RWPE1 (cell line): ENCODE results near the gene MPPED2.

ENCODE experiments used
- CTCF ChIA-PET: fragments of 350-600 bp; sonication (Branson Sonifier 250); formaldehyde crosslinking; extraction: SDS; loops from one replicate; lab custom pipeline; 2021; lab: Yijun Ruan, JAX
- POLR2A ChIA-PET: fragments of 400-600 bp; formaldehyde crosslinking; extraction: SDS; loops from one replicate; lab custom pipeline; 2020; ENCODE audit warnings: antibody characterized with exemption; ENCODE audit not compliant: low non-redundant PET; lab: Yijun Ruan, JAX
- DNase-seq: peaks from one replicate; pipeline ENCODE4 v3.0.0; 2012; ENCODE audit warnings: low spot score
- H3K27ac ChIP-seq: fragments of 450-650 bp; 2 replicates; pipeline ENCODE4 v1.5.1; 2017
- TF ChIP-seq, protein P1 (sequence below): fragments of 450-650 bp; conservative IDR thresholded peaks from 2 replicates; pipeline ENCODE4 v1.5.1; 2017; ENCODE audit warnings: low read depth, mild to moderate bottlenecking

Gene MPPED2

DNA sequence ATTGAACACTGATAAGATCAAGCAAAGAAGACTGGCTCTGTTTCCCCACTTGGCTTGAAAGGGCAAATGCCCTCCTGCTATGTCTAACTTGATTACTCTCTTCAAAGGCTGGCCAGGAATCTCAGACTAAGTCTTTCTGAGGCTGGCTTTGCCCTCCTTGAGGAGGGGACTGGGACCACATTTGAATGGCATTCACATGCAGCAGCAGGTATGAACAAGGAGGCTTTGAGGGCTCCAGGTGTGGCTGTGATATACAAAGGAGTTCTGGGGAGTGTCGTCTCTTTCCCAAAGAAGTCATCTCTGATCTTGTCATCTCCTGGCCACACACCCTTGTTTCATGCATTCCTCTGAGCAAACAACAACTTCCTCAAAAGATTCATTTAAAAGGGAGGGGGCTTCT, 132.4 kb downstream of the MPPED2 start:
- ChIA-PET CTCF (no interaction called here), POLR2A (no interaction called here)
- TF ChIP-seq, protein P1, sequence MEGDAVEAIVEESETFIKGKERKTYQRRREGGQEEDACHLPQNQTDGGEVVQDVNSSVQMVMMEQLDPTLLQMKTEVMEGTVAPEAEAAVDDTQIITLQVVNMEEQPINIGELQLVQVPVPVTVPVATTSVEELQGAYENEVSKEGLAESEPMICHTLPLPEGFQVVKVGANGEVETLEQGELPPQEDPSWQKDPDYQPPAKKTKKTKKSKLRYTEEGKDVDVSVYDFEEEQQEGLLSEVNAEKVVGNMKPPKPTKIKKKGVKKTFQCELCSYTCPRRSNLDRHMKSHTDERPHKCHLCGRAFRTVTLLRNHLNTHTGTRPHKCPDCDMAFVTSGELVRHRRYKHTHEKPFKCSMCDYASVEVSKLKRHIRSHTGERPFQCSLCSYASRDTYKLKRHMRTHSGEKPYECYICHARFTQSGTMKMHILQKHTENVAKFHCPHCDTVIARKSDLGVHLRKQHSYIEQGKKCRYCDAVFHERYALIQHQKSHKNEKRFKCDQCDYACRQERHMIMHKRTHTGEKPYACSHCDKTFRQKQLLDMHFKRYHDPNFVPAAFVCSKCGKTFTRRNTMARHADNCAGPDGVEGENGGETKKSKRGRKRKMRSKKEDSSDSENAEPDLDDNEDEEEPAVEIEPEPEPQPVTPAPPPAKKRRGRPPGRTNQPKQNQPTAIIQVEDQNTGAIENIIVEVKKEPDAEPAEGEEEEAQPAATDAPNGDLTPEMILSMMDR, result no peak
- no peak for DNase-seq
- no peak overlapping the region for H3K27ac ChIP-seq

DNA sequence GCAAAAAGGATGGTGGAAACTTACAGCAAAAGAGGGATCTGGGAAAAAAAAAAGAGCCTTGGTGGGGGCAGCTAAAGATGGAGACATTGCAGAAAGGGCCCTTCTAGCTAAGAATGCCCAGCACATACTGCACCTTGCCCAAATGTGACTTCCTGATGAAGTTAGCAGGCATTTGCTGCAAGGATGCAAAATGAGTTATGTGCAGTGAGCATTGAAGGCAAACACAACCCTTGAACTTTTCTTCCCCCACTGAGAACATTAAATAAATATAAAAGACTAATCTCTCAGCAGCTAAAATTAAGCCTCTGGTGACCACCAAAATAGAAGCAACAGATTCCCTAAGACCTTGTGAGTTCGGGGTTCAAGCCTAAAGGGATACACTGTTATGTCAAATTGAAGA, 133.3 kb downstream of the MPPED2 start:
- POLR2A ChIA-PET, result no interaction called here
- no peak for DNase-seq
- no peak overlapping the region for H3K27ac ChIP-seq
- CTCF ChIA-PET, result interaction anchor here (0.6 kb wide), 1 partner anchor 1028 kb away, joined by 4 read pairs; no protein-coding TSS in a partner anchor
- TF ChIP-seq, protein P1, result no peak

DNA sequence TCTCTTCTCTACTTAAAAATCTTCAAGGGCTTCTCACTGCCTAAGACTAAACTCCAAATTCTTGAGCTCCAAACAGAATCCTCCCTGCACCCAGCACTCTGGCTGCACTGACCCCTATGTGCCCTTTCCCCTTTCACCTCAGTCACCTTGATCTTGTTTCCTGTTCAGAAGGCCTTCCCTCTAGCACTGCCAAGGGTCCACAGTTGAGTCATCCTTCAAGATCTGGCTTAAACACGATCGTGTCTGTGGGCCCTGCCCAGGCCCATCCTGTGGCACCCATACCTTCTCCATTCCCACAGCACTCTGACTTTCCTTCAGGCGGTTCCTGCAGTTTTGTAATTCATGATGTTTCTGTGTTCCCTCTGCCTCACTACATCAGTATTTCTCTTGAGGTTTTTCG, 134.0 kb downstream of the MPPED2 start:
- TF ChIP-seq, protein P1, result no peak
- H3K27ac ChIP-seq, result no peak overlapping the region
- no peak for DNase-seq
- ChIA-PET POLR2A (no interaction called here), CTCF (no interaction called here)

DNA sequence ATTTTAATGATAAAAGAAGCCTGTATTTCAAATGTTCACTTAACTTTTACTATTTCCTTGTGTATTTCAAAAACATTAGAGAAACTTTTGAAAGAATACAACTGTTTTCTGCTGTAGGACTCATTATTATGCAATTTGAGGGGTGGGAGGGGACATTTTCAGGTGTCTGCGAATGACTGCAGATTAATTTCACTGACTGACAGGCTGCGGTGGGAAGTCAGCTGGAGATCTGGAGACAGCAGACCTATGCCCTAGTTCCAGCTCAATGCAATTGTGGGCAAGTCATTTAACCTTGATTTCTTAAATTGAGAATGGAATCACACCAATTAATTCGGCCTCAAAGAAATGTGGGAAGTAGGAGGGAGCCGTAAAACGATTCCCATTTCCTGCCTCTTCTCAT, 134.5 kb downstream of the MPPED2 start:
- ChIA-PET POLR2A (no interaction called here), CTCF (no interaction called here)
- H3K27ac ChIP-seq, result no peak overlapping the region
- TF ChIP-seq, protein P1, result no peak
- no peak for DNase-seq

DNA sequence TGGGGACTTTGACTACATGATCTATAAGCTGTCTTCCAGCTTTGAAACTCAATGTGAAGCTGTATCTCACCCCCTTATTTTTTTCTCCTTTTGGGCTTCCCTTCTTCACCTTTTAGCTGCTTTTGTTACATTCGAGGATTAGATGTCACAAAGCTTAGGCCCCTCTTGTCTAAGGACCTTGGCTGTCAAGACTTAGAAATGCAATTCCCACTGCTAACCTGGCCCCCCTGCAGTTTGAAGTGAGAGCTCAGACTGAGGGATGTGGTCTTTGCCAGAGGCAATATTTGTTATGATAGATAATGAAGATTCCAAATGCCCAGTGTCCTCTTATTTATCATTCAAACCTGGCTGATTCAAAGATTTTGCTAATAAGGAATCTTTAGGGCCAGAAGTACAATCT, 135.0 kb downstream of the MPPED2 start:
- CTCF ChIA-PET, result interaction anchor here (1.1 kb wide), 1 partner anchor 27 kb away, joined by 3 read pairs; no protein-coding TSS in a partner anchor
- TF ChIP-seq, protein P1, result no peak
- POLR2A ChIA-PET, result no interaction called here
- DNase-seq, result no peak
- no peak overlapping the region for H3K27ac ChIP-seq

DNA sequence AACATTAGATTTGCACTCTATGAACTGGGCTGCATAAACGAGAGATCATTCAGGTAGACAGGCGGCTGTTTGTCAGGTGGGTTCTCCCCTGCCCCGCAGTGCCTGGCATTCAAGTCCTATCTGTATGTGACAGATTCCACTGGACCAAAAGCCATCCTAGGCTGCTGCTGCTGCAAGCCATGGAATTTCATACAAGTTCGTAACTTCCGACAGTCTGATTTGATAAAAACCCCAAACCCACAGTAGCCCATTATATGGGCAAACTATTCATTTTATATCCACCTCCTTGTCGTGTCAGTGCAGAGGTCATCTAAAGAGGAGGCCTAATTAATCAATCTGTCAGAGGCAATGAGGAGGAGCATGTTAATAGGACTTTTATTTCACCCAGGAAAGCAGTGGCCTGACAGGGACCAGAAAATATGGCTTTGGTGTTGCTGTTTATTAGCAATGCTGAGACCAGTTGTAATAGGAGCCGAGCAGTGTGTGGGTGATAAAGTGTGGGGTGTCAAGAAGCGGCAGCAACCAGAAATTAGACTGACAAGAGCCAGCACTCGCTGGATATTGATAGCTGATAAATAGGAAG, 139.0 kb downstream of the MPPED2 start:
- no peak for DNase-seq
- CTCF ChIA-PET, result no interaction called here
- H3K27ac ChIP-seq, result no peak overlapping the region
- POLR2A ChIA-PET, result no interaction called here
- TF ChIP-seq, protein P1, result no peak

DNA sequence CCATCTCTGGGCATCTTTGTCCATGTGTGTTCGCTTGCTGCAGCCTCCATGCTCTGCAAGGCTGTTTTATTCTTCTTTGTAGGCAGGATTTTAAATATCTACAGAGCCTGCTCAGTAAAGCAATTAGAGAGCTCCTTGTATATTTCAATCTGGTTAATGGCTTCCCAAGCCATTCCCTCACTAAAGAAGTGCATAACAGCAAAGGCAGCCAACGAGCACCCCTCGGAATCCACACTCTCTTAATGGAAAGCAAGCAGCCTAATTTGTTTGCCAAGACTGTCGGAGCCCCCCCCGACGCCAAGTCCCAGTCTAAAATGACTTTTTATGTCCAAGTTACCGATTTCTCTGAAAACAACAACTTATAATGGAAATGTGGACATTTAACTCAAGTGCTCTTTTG, 139.6 kb downstream of the MPPED2 start:
- TF ChIP-seq, protein P1, result no peak
- POLR2A ChIA-PET, result no interaction called here
- no peak overlapping the region for H3K27ac ChIP-seq
- DNase-seq, result no peak
- CTCF ChIA-PET, result no interaction called here
